SK-N-MC (cell line): ENCODE data around the gene RAI14.

ENCODE experiments used
- EZH2 ChIP-seq: fragments of 200-600 bp; sonication (generic); IDR thresholded peaks from one replicate; pipeline ENCODE4 v1.6.1; 2017; ENCODE audit warnings: antibody characterized with exemption
- FOXP2 ChIP-seq: optimal IDR thresholded peaks from 2 replicates; pipeline ENCODE3; 2011; ENCODE audit warnings: mild to moderate bottlenecking, moderate library complexity; ENCODE audit not compliant: insufficient read depth; ENCODE audit errors: extremely low read length, control extremely low read depth

DNA sequence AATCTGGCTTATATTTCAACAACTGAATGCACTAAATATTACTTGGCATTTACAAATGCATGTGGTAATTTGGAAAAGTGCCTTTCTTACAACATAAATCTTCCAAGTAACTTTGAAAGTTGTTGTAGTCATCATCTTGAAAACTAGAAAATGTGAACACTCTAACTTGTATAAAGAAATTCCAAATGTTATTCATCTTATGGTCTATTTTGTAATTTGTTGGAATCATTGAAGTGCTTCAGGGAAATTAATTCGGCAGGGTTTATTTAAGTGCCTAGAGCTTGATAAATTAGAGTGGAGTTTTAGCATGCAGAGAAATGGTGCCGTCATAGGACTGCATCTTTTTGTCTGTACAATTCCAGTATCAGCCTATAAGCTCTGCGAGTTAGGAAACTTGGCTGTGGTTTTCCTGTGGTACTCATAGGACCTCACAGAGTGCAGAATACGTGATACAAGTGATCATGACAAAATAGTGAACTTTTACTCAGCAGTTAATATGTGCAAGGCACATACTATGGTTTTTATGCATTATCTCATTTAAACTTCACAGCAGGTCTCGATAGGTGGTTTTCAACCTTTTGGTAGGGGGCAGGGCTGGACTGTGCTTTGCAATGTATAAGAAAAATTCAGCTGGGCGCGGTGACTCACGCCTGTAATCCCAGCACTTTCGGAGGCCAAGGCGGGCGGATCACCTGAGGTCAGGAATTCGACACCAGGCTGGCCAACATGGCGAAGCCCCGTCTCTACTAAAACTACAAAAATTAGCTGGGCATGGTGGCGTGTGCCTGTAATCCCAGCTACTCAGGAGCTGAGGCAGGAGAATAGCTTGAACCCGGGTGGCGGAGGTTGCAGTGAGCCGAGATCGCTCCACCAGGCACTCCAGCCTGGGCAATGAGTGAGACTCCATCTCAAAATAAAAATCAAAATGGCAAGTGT is 79.6 kb downstream of the RAI14 start:
- TF ChIP-seq EZH2 (no peak), FOXP2 (no peak)
